ENCODE results near the gene SOWAHD. TPM values are rescaled to one million over a fixed set of nuclear protein-coding genes. Genes with fewer than 3 reads are reported as not detected.

SOWAHD gene
- 0.08 to 0.21 TPM (median 0.12 TPM) in 4 of 5 replicates, not detected in the other for total RNA-seq (2022; extraction: Qiagen RNA extraction)

GRCh38 chrX:119757979-119758730, at the start of gene SOWAHD:
Gene SOWAHD (plus strand): TSS chrX:119758588. CDS start chrX:119758668, 80 bp downstream.

GRCh38 chrX:119791437-119792231, 33.2 kb downstream of the SOWAHD start, which contains the start of gene RPL39:
Gene RPL39 (minus strand): TSS chrX:119791630. CDS start chrX:119791576, 54 bp downstream.

Other genes starting within 250 kb of the SOWAHD start
- gene STEEP1, start 193.2 kb upstream of the SOWAHD start, total RNA-seq (2022; extraction: Qiagen RNA extraction) = 30.3 to 37.8 TPM (median 31.1 TPM) in 5 replicates
- gene UBE2A, start 184.0 kb upstream of the SOWAHD start, total RNA-seq (2022; extraction: Qiagen RNA extraction) = 132 to 153 TPM (median 138 TPM) in 5 replicates
- 16.2 to 19.5 TPM (median 17.0 TPM) in 5 replicates for gene NKRF, start 152.2 kb upstream of the SOWAHD start, total RNA-seq (2022; extraction: Qiagen RNA extraction)
- 8.9 to 11.3 TPM (median 11.0 TPM) in 5 replicates for gene SEPTIN6, start 65.4 kb upstream of the SOWAHD start, total RNA-seq (2022; extraction: Qiagen RNA extraction)
- gene RPL39, start 33.0 kb downstream of the SOWAHD start, total RNA-seq (2022; extraction: Qiagen RNA extraction) = 3,339 to 4,891 TPM (median 3,558 TPM) in 5 replicates
- gene UPF3B, start 94.4 kb downstream of the SOWAHD start, total RNA-seq (2022; extraction: Qiagen RNA extraction) = 18.7 to 26.8 TPM (median 19.9 TPM) in 5 replicates
- 27.8 to 33.8 TPM (median 30.2 TPM) in 5 replicates for gene RNF113A, start 113.1 kb downstream of the SOWAHD start, total RNA-seq (2022; extraction: Qiagen RNA extraction)
- 234 to 342 TPM (median 254 TPM) in 5 replicates for gene NDUFA1, start 113.2 kb downstream of the SOWAHD start, total RNA-seq (2022; extraction: Qiagen RNA extraction)
- gene AKAP14, start 137.3 kb downstream of the SOWAHD start, total RNA-seq (2022; extraction: Qiagen RNA extraction) = not detected in 5 replicates
- gene NKAP, start 185.2 kb downstream of the SOWAHD start, total RNA-seq (2022; extraction: Qiagen RNA extraction) = 7.1 to 8.1 TPM (median 7.6 TPM) in 5 replicates

Data from A549 treated with CORT108297 at 1 μM for 4 hours (cell line).